Lung (tissue), 12 donors: ENCODE data around the gene TCF12. TPM values are rescaled to one million over a fixed set of nuclear protein-coding genes. Genes with fewer than 3 reads are reported as not detected.

Experiments
- ATAC-seq: fragments of 200-7000 bp; cut with Tn5 transposase; one replicate; pipeline ENCODE4 v1.9.1; 2020; ENCODE audit warnings: moderate number of reproducible peaks; ENCODE audit not compliant: insufficient read depth, low FRiP score
- DNase-seq, 3 donors: peaks; one replicate each; pipeline ENCODE4 v3.0.0-alpha.2; 2013 to 2017
- H3K27ac ChIP-seq, 2 donors: one replicate each; pipeline ENCODE4 v1.5.1; 2013; ENCODE audit warnings: mild to moderate bottlenecking in 2 of 2, moderate library complexity in 2 of 2, control low read depth in 1 of 2, inconsistent platforms in 1 of 2, low read depth in 1 of 2, low read length in 1 of 2
- H3K27me3 ChIP-seq, 3 donors: one replicate each; pipeline ENCODE4 v1.5.1; 2013; ENCODE audit warnings: low read length in 2 of 3; ENCODE audit not compliant: control insufficient read depth in 3 of 3, insufficient read depth in 3 of 3
- H3K36me3 ChIP-seq, 4 donors: one replicate each; pipeline ENCODE4 v1.5.1; 2013; ENCODE audit warnings: low read length in 4 of 4, mild to moderate bottlenecking in 1 of 4, moderate library complexity in 1 of 4; ENCODE audit not compliant: control insufficient read depth in 4 of 4, insufficient read depth in 4 of 4
- H3K4me1 ChIP-seq, 5 donors: one replicate each; pipeline ENCODE4 v1.5.1; 2013; ENCODE audit warnings: low read length in 5 of 5, mild to moderate bottlenecking in 2 of 5, moderate library complexity in 1 of 5; ENCODE audit not compliant: control insufficient read depth in 5 of 5, insufficient read depth in 5 of 5
- H3K4me3 ChIP-seq: one replicate; pipeline ENCODE4 v1.5.1; 2013; ENCODE audit warnings: mild to moderate bottlenecking, control low read depth, moderate library complexity
- H3K9ac ChIP-seq, 2 donors: one replicate each; pipeline ENCODE4 v1.5.1; 2013; ENCODE audit warnings: low read length in 2 of 2, control low read depth in 1 of 2; ENCODE audit not compliant: insufficient read depth in 1 of 2
- H3K9me3 ChIP-seq, 4 donors: one replicate each; pipeline ENCODE4 v1.5.1; 2013; ENCODE audit warnings: low read length in 3 of 4, mild to moderate bottlenecking in 1 of 4, moderate library complexity in 1 of 4; ENCODE audit not compliant: control insufficient read depth in 4 of 4, insufficient read depth in 3 of 4
- WGBS, 2 donors: extraction: QIAGEN DNeasy Blood & Tissue Kit; methylation state at CpG; one replicate each; pipeline ENCODE4 v1.1.7; 2013; 5-methylcytosine and 5-hydroxymethylcytosine counted together
- polyA plus RNA-seq, 2 donors: library from polyadenylated mRNA; stranded (reverse); fragments of 200-250 nt; gene quantifications; one replicate each; pipeline ENCODE4 v1.2.1, GENCODE V29; 2013
- total RNA-seq, 2 donors: library from RNA; depleted of rRNA in 1 of 2; stranded (reverse); fragments of >200 nt in 1 of 2; gene quantifications; one replicate each; pipeline ENCODE4 v1.2.1, GENCODE V29; 2014 to 2021
- TF ChIP-seq, protein P1 (sequence below): IDR thresholded peaks from 2 replicates; pipeline ENCODE4 v1.5.1; 2012; ENCODE audit warnings: mild to moderate bottlenecking; ENCODE audit errors: control extremely low read depth, extremely low read depth
- donor health status: control.
- donor health status: control.
- donor health status: Bipolar disorder and iron deficiency.
- donor health status: healthy.
- donor health status: DM: yes; HTN: yes; CAD: no.

TCF12 gene
- total and polyA plus RNA-seq, 4 donors: 9.6 to 314 (median 56.3) TPM

GRCh38 chr15:56919609-56920366 lies 1.3 kb downstream of the TCF12 start:
- Histone ChIP-seq H3K9ac (peak overlapping the region; percentile 82 to 90), H3K36me3 (peaks cover 0 to 11% (median 4%) of the 10 kb centered on the region in 4 donors), H3K27ac (peak overlapping the region; percentile 99), H3K27me3 (no peaks in the 10 kb centered on the region), H3K4me3 (peak overlapping the region; percentile 98), H3K9me3 (no peaks in the 10 kb centered on the region), H3K4me1 (peaks cover 0 to 34% (median 3%) of the 10 kb centered on the region in 5 donors)
- DNase-seq (peak; percentile 66 to 71 (median 69)), ATAC-seq (peak; percentile 5)
- 1 to 2% methylated on average over 37 to 42 of the region's 42 CpGs for WGBS, 2 donors
- TF ChIP-seq, protein P1, sequence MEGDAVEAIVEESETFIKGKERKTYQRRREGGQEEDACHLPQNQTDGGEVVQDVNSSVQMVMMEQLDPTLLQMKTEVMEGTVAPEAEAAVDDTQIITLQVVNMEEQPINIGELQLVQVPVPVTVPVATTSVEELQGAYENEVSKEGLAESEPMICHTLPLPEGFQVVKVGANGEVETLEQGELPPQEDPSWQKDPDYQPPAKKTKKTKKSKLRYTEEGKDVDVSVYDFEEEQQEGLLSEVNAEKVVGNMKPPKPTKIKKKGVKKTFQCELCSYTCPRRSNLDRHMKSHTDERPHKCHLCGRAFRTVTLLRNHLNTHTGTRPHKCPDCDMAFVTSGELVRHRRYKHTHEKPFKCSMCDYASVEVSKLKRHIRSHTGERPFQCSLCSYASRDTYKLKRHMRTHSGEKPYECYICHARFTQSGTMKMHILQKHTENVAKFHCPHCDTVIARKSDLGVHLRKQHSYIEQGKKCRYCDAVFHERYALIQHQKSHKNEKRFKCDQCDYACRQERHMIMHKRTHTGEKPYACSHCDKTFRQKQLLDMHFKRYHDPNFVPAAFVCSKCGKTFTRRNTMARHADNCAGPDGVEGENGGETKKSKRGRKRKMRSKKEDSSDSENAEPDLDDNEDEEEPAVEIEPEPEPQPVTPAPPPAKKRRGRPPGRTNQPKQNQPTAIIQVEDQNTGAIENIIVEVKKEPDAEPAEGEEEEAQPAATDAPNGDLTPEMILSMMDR: no peak

GRCh38 chr15:56920367-56920627 lies 1.9 kb downstream of the TCF12 start:
- Histone ChIP-seq H3K9me3 (no peaks in the 10 kb centered on the region), H3K36me3 (peaks cover 0 to 11% (median 4%) of the 10 kb centered on the region in 4 donors), H3K4me3 (no peak overlapping the region), H3K27ac (peak overlapping the region in 1 of 2 donors; percentile 99), H3K4me1 (peaks cover 0 to 34% (median 3%) of the 10 kb centered on the region in 5 donors), H3K9ac (peak overlapping the region in 1 of 2 donors; percentile 82), H3K27me3 (no peaks in the 10 kb centered on the region)
- TF ChIP-seq, protein P1: no peak
- ATAC-seq (no peak), DNase-seq (peak in 1 of 3 donors; percentile 25)
- WGBS, 2 donors: 18 to 25% methylated on average over 3 of the region's 3 CpGs

GRCh38 chr15:56923174-56923591 lies 4.7 kb downstream of the TCF12 start:
- Histone ChIP-seq H3K9me3 (no peaks in the 10 kb centered on the region), H3K4me1 (peaks cover 0 to 27% (median 2%) of the 10 kb centered on the region in 5 donors), H3K36me3 (peaks cover 0 to 14% (median 6%) of the 10 kb centered on the region in 4 donors), H3K4me3 (no peak overlapping the region), H3K27me3 (no peaks in the 10 kb centered on the region), H3K27ac (peak overlapping the region in 1 of 2 donors; percentile 21), H3K9ac (no peak overlapping the region)
- TF ChIP-seq, protein P1: no peak
- 59 to 73% methylated on average over 3 of the region's 3 CpGs for WGBS, 2 donors
- DNase-seq (no peak), ATAC-seq (no peak)
